ENCODE data around the gene CLCN2.
A peak's percentile ranks its signal among the peaks of the same experiment; 100 is the strongest.

The CLCN2 gene

GRCh38 chr3:184361532-184361931, at the start of gene CLCN2, which contains the start of gene POLR2H:
Gene CLCN2, minus strand, starts transcription at chr3:184361605. Its CDS starts 126 bp downstream, at chr3:184361479.
Gene POLR2H, plus strand, starts transcription at chr3:184361710. Its CDS starts 1,783 bp downstream, at chr3:184363493.
- Histone ChIP-seq H3K9ac (ENCODE audit: low read depth, low read length) (peak within 1 kb of the TSS; percentile 55), H3K4me1 (ENCODE audit: control insufficient read depth, insufficient read depth, low read length) (peaks cover 13% of the 10 kb centered on the region), H3K4me3 (ENCODE audit: low read depth, low read length) (peak within 1 kb of the TSS; percentile 95), H3K27me3 (ENCODE audit: control insufficient read depth, insufficient read depth, low read length) (peaks cover 17% of the 10 kb centered on the region), H3K36me3 (ENCODE audit: control insufficient read depth, insufficient read depth, low read length) (peaks cover 35% of the 10 kb centered on the region), H3K9me3 (ENCODE audit: control insufficient read depth, insufficient read depth, low read length) (no peaks in the 10 kb centered on the region), H3K27ac (ENCODE audit: low read depth, low read length) (peak within 1 kb of the TSS; percentile 100)

DNA sequence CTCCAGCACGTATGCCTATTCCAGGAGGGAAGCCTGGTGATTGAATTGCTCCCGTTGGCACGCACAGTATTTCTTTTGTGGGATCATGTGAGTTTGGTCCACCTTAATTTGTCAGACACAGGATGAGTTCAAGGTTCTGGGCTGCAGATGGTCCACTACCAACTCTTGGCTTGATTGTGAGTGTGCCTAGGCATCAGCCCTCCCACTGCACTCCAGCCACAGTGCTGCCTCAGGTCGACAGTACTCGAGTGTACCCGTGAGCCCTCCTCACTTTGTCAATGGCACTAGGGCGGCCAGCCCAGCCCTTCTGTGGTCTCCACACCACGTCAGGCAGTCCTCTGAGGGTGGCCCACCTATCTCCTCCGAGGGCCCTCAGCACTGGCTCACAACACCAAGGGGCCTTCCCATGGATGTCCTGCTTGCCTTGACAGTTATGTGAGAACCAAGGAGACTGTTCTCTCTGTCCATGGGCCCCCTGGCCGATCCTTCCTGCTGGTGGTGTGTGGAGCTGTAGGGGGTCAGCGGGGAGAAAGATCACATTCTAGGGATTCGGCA, 48.6 kb upstream of the CLCN2 start:
- H3K36me3 ChIP-seq (ENCODE audit: control insufficient read depth, insufficient read depth, low read length): no peaks in the 10 kb centered on the region
- H3K4me1 ChIP-seq (ENCODE audit: control insufficient read depth, insufficient read depth, low read length): no peaks in the 10 kb centered on the region; the same call in 1 of the 2 replicates
- no peaks in the 10 kb centered on the region for H3K27me3 ChIP-seq (ENCODE audit: control insufficient read depth, insufficient read depth, low read length)

DNA sequence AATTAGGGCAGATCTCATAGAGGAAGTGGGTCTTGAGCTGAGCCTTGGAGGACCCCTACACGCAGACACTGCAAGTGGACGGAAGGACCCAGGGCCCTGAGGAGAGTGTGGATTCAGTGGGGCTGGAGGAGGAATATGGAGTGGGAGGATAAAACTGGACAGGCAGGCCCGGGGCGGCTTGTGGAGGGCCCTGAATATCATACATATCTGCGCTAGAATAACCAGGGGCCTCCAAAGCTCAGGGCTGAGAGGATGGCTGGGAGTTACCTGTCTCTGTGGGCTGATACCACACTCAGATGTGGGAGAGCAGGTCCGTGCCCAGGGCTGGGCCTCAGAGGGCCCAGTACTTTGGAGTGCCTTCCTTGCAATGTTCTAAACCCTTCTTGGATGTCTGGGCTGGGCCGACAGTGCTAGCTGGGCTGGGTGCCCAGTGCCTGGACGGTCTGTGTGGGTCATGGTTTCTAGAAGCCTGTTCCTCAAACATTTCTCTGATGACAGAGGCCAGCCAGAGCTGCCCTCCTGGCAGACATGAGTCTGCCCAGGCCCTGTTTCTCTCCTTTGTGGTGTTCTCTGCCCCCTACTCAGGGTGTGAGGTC, 48.0 kb upstream of the CLCN2 start:
- H3K27ac ChIP-seq (ENCODE audit: low read depth, low read length): no peak overlapping the region
- H3K36me3 ChIP-seq (ENCODE audit: control insufficient read depth, insufficient read depth, low read length): no peaks in the 10 kb centered on the region
- H3K4me3 ChIP-seq (ENCODE audit: low read depth, low read length): no peak overlapping the region
- no peaks in the 10 kb centered on the region for H3K27me3 ChIP-seq (ENCODE audit: control insufficient read depth, insufficient read depth, low read length)
- H3K4me1 ChIP-seq (ENCODE audit: control insufficient read depth, insufficient read depth, low read length): no peaks in the 10 kb centered on the region
- no peak overlapping the region for H3K9ac ChIP-seq (ENCODE audit: low read depth, low read length)
- no peaks in the 10 kb centered on the region for H3K9me3 ChIP-seq (ENCODE audit: control insufficient read depth, insufficient read depth, low read length)

More for the DNA sequence above, 48.6 kb upstream of the CLCN2 start:
- Histone ChIP-seq H3K27ac (ENCODE audit: low read depth, low read length) (no peak overlapping the region), H3K9me3 (ENCODE audit: control insufficient read depth, insufficient read depth, low read length) (no peaks in the 10 kb centered on the region), H3K9ac (ENCODE audit: low read depth, low read length) (no peak overlapping the region), H3K4me3 (ENCODE audit: low read depth, low read length) (no peak overlapping the region)

GRCh38 chr3:184405075-184406030, 43.9 kb upstream of the CLCN2 start:
- no peak overlapping the region for H3K4me3 ChIP-seq (ENCODE audit: low read depth, low read length)
- no peaks in the 10 kb centered on the region for H3K4me1 ChIP-seq (ENCODE audit: control insufficient read depth, insufficient read depth, low read length)
- H3K27me3 ChIP-seq (ENCODE audit: control insufficient read depth, insufficient read depth, low read length): no peaks in the 10 kb centered on the region
- no peak overlapping the region for H3K9ac ChIP-seq (ENCODE audit: low read depth, low read length)
- H3K36me3 ChIP-seq (ENCODE audit: control insufficient read depth, insufficient read depth, low read length): no peaks in the 10 kb centered on the region
- no peak overlapping the region for H3K27ac ChIP-seq (ENCODE audit: low read depth, low read length)
- H3K9me3 ChIP-seq (ENCODE audit: control insufficient read depth, insufficient read depth, low read length): no peaks in the 10 kb centered on the region

DNA sequence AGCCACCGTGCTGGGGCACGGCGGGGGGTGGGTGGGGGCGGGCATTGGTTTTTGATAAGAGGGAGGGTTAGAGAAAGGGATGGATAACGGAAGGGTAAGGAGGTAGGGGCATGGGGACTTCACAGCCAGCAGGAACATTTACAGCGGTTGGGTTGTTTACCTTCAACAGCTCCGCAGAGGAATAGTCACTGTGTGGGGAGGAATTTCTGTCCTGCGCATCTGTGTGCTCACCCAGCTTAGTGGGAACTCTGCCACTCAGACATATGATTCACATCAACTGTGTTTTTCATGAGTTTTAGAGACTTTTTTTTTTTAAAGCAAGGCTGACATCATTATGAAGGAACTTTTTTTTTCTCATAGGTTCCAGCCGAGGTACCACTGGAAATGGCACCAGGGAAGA, 38.0 kb upstream of the CLCN2 start:
- Histone ChIP-seq H3K36me3 (ENCODE audit: control insufficient read depth, insufficient read depth, low read length) (no peaks in the 10 kb centered on the region), H3K27me3 (ENCODE audit: control insufficient read depth, insufficient read depth, low read length) (no peaks in the 10 kb centered on the region), H3K9ac (ENCODE audit: low read depth, low read length) (no peak overlapping the region), H3K4me3 (ENCODE audit: low read depth, low read length) (peak overlapping the region; percentile 49), H3K27ac (ENCODE audit: low read depth, low read length) (no peak overlapping the region), H3K9me3 (ENCODE audit: control insufficient read depth, insufficient read depth, low read length) (no peaks in the 10 kb centered on the region), H3K4me1 (ENCODE audit: control insufficient read depth, insufficient read depth, low read length) (no peaks in the 10 kb centered on the region)

DNA sequence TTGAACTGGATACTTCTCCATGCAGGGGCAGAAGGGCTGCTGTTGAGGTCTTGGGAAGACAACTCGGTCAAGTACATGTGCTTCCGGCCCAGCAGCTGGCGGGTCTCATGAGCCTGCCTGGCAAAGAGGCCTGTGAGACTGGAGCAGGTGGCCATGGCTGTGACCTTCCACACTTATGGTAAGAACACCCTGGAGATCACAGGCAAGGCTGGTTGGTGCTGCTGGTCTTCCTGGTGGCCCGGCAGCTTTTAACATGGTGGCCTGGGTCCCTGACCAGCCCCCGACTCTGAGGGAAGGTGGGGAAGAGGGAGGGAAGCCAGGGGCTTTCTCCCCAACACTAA, 33.9 kb upstream of the CLCN2 start:
- H3K4me3 ChIP-seq (ENCODE audit: low read depth, low read length): no peak overlapping the region
- no peak overlapping the region for H3K27ac ChIP-seq (ENCODE audit: low read depth, low read length)
- H3K27me3 ChIP-seq (ENCODE audit: control insufficient read depth, insufficient read depth, low read length): no peaks in the 10 kb centered on the region
- H3K9ac ChIP-seq (ENCODE audit: low read depth, low read length): no peak overlapping the region
- no peaks in the 10 kb centered on the region for H3K36me3 ChIP-seq (ENCODE audit: control insufficient read depth, insufficient read depth, low read length)
- H3K9me3 ChIP-seq (ENCODE audit: control insufficient read depth, insufficient read depth, low read length): no peaks in the 10 kb centered on the region
- H3K4me1 ChIP-seq (ENCODE audit: control insufficient read depth, insufficient read depth, low read length): no peaks in the 10 kb centered on the region

- Histone ChIP-seq H3K9ac (ENCODE audit: low read depth, low read length) (no peak overlapping the region), H3K4me3 (ENCODE audit: low read depth, low read length) (no peak overlapping the region), H3K36me3 (ENCODE audit: control insufficient read depth, insufficient read depth, low read length) (no peaks in the 10 kb centered on the region), H3K27me3 (ENCODE audit: control insufficient read depth, insufficient read depth, low read length) (no peaks in the 10 kb centered on the region; the same call in 1 of the 2 replicates), H3K27ac (ENCODE audit: low read depth, low read length) (no peak overlapping the region), H3K9me3 (ENCODE audit: control insufficient read depth, insufficient read depth, low read length) (no peaks in the 10 kb centered on the region), H3K4me1 (ENCODE audit: control insufficient read depth, insufficient read depth, low read length) (no peaks in the 10 kb centered on the region)
Measured at GRCh38 chr3:184391266-184391665, 29.9 kb upstream of the CLCN2 start.

DNA sequence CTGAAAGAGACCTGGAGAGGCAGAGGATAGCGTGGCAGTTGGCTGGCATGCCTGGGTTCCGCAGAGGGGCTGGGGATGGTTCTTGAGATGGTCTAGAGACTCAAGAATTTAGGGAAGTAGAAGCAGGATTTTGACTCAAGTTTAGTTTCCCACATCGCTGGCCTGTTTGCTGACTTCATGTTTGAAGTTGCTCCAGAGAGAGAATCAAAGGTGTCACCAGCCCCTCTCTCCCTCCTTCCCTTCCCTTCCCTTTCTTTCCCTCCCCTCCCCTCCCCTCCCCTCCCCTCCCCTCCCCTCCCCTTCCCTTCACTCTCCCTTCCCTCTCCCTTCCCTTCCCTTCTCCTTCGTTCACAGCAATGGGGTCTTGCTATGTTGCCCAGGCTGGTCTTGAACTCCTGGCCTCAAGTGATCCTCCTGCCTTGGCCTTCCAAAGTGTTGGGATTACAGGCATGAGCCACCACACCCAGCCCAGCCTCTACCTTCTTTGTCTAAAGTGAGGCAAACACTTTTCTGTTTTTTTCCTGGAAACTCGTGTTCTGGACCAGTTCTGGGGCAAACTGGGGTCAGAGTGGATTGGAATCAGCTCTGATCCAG, 28.6 kb upstream of the CLCN2 start:
- Histone ChIP-seq H3K9ac (ENCODE audit: low read depth, low read length) (no peak overlapping the region), H3K9me3 (ENCODE audit: control insufficient read depth, insufficient read depth, low read length) (no peaks in the 10 kb centered on the region), H3K27ac (ENCODE audit: low read depth, low read length) (no peak overlapping the region), H3K27me3 (ENCODE audit: control insufficient read depth, insufficient read depth, low read length) (no peaks in the 10 kb centered on the region; the same call in 1 of the 2 replicates), H3K4me1 (ENCODE audit: control insufficient read depth, insufficient read depth, low read length) (no peaks in the 10 kb centered on the region), H3K4me3 (ENCODE audit: low read depth, low read length) (no peak overlapping the region), H3K36me3 (ENCODE audit: control insufficient read depth, insufficient read depth, low read length) (no peaks in the 10 kb centered on the region)

GRCh38 chr3:184389384-184389783, 28.0 kb upstream of the CLCN2 start:
- Histone ChIP-seq H3K27me3 (ENCODE audit: control insufficient read depth, insufficient read depth, low read length) (peaks cover 5% of the 10 kb centered on the region), H3K9ac (ENCODE audit: low read depth, low read length) (no peak overlapping the region), H3K4me3 (ENCODE audit: low read depth, low read length) (no peak overlapping the region)

GRCh38 chr3:184388936-184389230, 27.5 kb upstream of the CLCN2 start:
- Histone ChIP-seq H3K9me3 (ENCODE audit: control insufficient read depth, insufficient read depth, low read length) (no peaks in the 10 kb centered on the region), H3K36me3 (ENCODE audit: control insufficient read depth, insufficient read depth, low read length) (no peaks in the 10 kb centered on the region), H3K27me3 (ENCODE audit: control insufficient read depth, insufficient read depth, low read length) (peaks cover 9% of the 10 kb centered on the region), H3K4me3 (ENCODE audit: low read depth, low read length) (no peak overlapping the region), H3K9ac (ENCODE audit: low read depth, low read length) (no peak overlapping the region), H3K4me1 (ENCODE audit: control insufficient read depth, insufficient read depth, low read length) (no peaks in the 10 kb centered on the region), H3K27ac (ENCODE audit: low read depth, low read length) (no peak overlapping the region)

More at GRCh38 chr3:184389384-184389783, 28.0 kb upstream of the CLCN2 start:
- H3K27ac ChIP-seq (ENCODE audit: low read depth, low read length): no peak overlapping the region
- H3K36me3 ChIP-seq (ENCODE audit: control insufficient read depth, insufficient read depth, low read length): no peaks in the 10 kb centered on the region
- no peaks in the 10 kb centered on the region for H3K9me3 ChIP-seq (ENCODE audit: control insufficient read depth, insufficient read depth, low read length)
- H3K4me1 ChIP-seq (ENCODE audit: control insufficient read depth, insufficient read depth, low read length): no peaks in the 10 kb centered on the region
